SU-DHL-6 (cell line): ENCODE results near the gene SOX6.

Experiments
- EZH2phosphoT487 ChIP-seq: fragments of 200-600 bp; sonication (generic), shearing (Covaris generic); conservative IDR thresholded peaks from 2 replicates; pipeline ENCODE4 v1.6.1; 2018; ENCODE audit warnings: mild to moderate bottlenecking, antibody characterized with exemption, low read length, moderate library complexity, mixed read lengths
- TF ChIP-seq, protein P1 (sequence below): fragments of 200-600 bp; sonication (generic); IDR thresholded peaks from one replicate; pipeline ENCODE4 v1.5.1; 2017; ENCODE audit warnings: antibody characterized with exemption, mild to moderate bottlenecking, low read length, moderate library complexity; ENCODE audit not compliant: insufficient read depth, poor library complexity, severe bottlenecking

DNA sequence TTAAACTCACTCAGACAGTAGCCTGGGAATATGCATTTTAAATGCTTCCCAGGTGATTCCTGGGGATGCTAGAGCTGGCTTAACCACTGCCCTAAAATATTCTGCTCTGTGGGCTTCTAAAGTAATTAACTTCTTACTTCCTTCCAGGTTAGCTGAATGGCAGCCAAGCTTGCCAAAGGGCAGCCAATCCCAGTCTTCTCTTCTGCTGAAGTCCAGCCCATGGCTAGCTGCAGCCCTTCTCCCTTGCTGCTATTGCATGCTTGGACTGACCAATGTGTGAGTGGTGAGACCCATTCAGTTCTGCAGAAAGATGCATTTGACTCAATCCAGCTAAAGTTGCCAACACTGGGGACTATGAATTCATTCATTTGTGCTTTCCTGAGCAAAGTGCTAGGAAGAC, 411.9 kb downstream of the SOX6 start:
- TF ChIP-seq, protein P1, sequence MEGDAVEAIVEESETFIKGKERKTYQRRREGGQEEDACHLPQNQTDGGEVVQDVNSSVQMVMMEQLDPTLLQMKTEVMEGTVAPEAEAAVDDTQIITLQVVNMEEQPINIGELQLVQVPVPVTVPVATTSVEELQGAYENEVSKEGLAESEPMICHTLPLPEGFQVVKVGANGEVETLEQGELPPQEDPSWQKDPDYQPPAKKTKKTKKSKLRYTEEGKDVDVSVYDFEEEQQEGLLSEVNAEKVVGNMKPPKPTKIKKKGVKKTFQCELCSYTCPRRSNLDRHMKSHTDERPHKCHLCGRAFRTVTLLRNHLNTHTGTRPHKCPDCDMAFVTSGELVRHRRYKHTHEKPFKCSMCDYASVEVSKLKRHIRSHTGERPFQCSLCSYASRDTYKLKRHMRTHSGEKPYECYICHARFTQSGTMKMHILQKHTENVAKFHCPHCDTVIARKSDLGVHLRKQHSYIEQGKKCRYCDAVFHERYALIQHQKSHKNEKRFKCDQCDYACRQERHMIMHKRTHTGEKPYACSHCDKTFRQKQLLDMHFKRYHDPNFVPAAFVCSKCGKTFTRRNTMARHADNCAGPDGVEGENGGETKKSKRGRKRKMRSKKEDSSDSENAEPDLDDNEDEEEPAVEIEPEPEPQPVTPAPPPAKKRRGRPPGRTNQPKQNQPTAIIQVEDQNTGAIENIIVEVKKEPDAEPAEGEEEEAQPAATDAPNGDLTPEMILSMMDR: no peak
- no peak for TF ChIP-seq EZH2phosphoT487
